Sciatic nerve (tissue), 2 donors: ENCODE data around the gene TMEM109. TPM values are rescaled to one million over a fixed set of nuclear protein-coding genes. Genes with fewer than 3 reads are reported as not detected.
A peak's percentile ranks its signal among the peaks of the same experiment; 100 is the strongest.
"Not testable (repeated sequence)": the region's sequence is repeated elsewhere in the genome, so short reads cannot be mapped to it uniquely, and the experiment has no call there.

Experiments
- ATAC-seq: fragments of 200-7000 bp; cut with Tn5 transposase; one replicate; pipeline ENCODE4 v1.9.1; 2020; ENCODE audit warnings: mild to moderate bottlenecking, moderate library complexity
- DNase-seq: peaks from one replicate; pipeline ENCODE4 v3.0.0-alpha.2; 2020; ENCODE audit warnings: low spot score
- intact Hi-C: fragments of 100-400 bp; cut with DNase I; formaldehyde crosslinking; loops from one replicate; pipeline ENCODE4 v1.14.2; 2022
- total RNA-seq: library from RNA; stranded (reverse); fragmentation: NEBNext Ultra II Directional; extraction: Animal tissue kit (Norgen Biotek cat#: 25700); gene quantifications from one replicate; pipeline ENCODE4 v1.2.1, GENCODE V29; 2021
- donor health status: DM: no; HTN: no; CAD: no.
- donor health status: DM: no; HTN: no; CAD: no.

Gene TMEM109
- total RNA-seq, 1 donor from 2014 or later = 128 TPM

- intact Hi-C loops = no loop called here
- ATAC-seq (no peak), DNase-seq (no peak)
Observed at GRCh38 chr11:60905551-60906113, 8.3 kb upstream of the TMEM109 start.

DNA sequence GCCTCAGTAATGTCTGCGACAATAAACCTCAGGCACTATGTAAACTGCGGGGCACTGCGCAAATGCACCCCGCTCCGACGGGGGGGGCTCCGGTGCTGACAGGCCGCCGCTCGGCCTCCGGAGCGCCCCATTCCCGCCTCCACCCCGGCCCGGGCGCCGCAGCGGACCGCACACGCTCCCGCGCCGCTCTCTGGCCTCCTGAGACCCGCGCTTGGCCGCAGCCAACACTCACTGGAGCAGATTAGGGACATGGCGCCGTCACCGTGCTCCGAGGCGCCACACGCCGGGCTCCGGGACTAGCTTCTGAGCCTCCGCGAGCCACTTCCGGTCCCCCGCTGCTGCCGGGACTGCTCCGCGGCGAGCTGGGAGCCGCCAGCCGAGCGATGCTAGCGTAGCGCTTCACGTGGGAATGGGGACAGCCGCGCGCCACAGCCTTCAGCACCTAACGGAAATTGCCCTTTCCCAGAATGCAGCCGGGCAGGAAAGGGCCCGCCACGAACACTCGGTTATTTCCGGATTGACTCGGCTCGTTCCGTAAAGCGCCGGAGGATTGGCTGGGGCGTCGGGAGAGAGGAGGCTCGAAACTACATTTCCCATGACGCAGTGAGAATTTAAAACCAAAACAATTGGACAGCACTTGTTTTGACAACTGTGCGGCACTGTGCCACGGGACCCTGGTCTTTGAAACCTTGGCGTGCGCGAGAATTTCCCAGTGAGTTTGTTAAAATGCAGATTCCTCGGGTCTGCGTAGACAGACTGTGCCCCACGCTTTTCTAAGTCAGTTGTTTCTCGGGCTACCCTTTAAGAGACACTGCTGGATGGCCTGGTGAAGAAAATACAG is 7.6 kb upstream of the TMEM109 start, which contains the start of gene PRPF19:
Gene PRPF19, minus strand, starts transcription at position 454 of the 841 bp plus-strand sequence. Its CDS starts 203 bp downstream, at position 251.
- DNase-seq (peak; percentile 99), ATAC-seq (peak; percentile 99)
- intact Hi-C loops = no loop called here

GRCh38 chr11:60908803-60909202 is 5.2 kb upstream of the TMEM109 start:
- DNase-seq = no peak
- intact Hi-C loops = no loop called here
- ATAC-seq = no peak

GRCh38 chr11:60909680-60910280 is 4.2 kb upstream of the TMEM109 start:
- ATAC-seq = not testable (repeated sequence)

GRCh38 chr11:60910281-60910687 is 3.7 kb upstream of the TMEM109 start:
- DNase-seq = no peak
- no peak for ATAC-seq
- intact Hi-C loops = no loop called here

More at GRCh38 chr11:60909680-60910280, 4.2 kb upstream of the TMEM109 start:
- intact Hi-C loops, DNase-seq: not testable (repeated sequence)

DNA sequence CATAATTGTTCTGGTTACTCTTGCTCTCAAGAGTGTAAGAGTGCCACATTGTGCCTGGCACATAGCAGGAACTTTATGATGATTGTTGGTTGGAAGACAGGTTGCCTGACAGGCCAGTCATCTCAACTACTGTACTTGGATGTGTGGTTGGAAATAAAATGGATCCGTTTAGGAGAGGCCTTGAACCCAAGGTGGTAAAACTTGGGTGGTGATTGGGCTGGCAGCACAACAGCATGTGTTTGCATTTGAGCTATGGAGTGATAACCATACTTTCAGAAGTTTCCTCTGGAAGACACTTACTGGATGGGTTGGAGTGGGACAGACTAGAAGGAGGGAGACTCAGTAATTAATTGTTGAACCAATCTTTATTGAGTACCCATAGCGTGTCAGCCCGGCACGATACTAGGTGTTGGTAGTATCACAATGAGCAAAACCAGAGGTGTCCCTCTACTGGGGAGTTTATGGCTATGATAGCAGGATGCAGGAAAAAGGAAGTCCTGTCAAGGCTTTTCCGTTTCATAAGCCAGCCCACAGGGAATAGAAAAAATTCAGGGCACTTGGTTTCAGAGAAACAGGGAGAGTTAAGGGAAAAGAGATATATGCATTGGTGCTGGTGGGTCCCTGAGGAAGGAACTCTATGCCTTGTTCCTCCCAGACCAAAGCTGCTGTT is 3.1 kb upstream of the TMEM109 start:
- no peak for DNase-seq
- intact Hi-C loops = no loop called here
- no peak for ATAC-seq

GRCh38 chr11:60912223-60912850 is 1.6 kb upstream of the TMEM109 start:
- ATAC-seq (no peak), DNase-seq (no peak)
- intact Hi-C loops = no loop called here

GRCh38 chr11:60912851-60913528 is 968 bp upstream of the TMEM109 start:
- ATAC-seq (no peak), DNase-seq (no peak)
- intact Hi-C loops = no loop called here

DNA sequence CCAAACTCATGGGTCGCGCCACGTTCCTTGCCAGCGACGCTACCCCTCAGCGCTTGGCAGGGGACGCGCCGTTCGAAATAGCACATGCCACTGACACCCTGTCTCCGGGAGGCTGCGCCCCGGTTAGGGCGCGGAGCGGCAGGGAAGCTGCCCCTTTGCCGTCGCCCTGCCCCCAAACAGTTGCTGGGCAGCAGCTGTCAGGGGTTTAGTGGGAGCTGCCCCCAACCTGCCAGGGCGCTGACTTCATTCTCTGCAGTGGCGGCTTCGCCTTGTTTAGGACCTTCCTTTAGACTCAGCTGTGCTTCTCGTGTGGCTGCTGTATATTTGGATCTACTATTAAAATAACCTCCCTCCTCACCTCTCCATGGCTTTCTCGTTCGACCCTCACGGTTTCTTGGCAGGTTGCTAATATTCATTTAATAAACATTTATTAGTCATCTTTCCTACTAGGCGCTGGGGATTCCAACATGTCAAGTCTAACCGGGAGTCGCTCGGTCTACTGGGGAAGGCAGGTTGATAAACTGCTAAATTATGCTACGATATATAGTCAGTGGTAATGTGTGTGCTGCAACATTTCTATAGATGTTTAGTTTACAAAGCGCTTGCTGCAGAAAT is 782 bp downstream of the TMEM109 start:
- DNase-seq = no peak
- intact Hi-C loops = loop anchor here (5.0 kb wide), 1 partner anchor 1753 kb away; the partner anchor contains the start of genes C11orf98 and CSKMT

GRCh38 chr11:60915248-60915914 is 1.4 kb downstream of the TMEM109 start:
- ATAC-seq (peak; percentile 51), DNase-seq (no peak)
- intact Hi-C loops = loop anchor here (5.0 kb wide), 1 partner anchor 1752 kb away; the partner anchor contains the start of genes C11orf98 and CSKMT

More for the DNA sequence above, 782 bp downstream of the TMEM109 start:
- peak; percentile 38 for ATAC-seq

DNA sequence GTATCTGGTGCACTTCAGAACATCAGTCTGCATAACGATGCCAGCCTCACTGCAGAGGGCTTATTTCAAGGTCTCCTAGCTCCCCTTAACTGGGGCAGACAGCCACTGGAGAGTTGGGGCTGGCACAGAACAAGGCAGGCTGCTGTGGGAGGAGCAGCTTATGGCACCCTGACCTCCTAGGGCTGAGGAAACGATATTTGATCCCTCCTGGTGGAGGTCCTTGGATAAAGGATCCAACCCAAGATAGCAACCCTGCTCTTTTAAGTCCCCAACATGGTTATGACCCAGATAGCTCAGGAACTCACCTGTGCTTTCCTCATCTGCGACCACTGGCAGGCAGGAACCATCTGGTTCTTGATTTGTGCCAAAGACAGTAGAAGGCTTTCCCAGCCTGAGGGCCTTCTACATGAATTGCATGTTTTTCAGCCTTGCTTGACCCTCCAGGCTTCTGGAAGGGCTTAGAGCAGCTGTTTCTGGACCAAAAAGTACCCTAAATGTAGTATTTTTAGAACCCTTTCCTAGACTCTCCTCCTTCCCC is 2.8 kb downstream of the TMEM109 start:
- intact Hi-C loops = loop anchor here (5.0 kb wide), 1 partner anchor 1751 kb away; the partner anchor contains the start of genes C11orf98 and CSKMT
- ATAC-seq (no peak), DNase-seq (no peak)

- DNase-seq = no peak
- intact Hi-C loops = loop anchor here (5.0 kb wide), 1 partner anchor 1750 kb away; the partner anchor contains the start of genes C11orf98 and CSKMT
- ATAC-seq = no peak
Observed at GRCh38 chr11:60917267-60917666, 3.3 kb downstream of the TMEM109 start.

DNA sequence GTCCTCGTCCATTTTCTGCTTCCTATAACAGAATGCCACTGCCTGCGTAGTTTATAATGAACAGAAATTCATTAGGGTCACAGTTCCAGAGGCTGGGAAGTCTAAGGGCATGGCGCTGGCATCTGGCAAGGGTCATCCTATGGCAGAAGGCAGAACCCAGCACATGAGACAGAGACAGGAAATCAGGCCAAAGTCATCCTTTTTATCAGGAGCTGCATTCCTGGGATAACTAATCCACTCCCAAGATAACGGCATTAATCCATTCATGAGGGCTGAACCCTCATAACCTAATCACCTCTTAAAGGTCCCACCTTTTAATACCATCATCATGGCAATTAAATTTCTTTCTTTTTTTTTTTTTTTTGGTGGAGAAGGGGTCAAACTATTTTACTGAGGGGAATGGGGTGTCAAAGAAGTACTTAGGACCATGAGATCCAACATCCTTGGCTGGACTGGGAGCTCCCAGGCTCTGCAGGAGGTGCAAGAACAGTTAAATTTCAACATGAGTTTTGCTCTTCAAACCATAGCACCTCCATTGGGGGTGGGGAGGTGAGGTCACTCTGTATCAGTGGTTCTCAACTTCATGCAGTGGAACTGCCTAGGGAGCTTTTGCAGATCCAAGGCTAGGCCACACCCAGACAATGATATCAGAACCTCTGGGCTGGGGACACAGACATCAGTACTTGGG is 4.4 kb downstream of the TMEM109 start:
- intact Hi-C loops = loop anchor here (5.0 kb wide), 1 partner anchor 1749 kb away; the partner anchor contains the start of genes C11orf98 and CSKMT
- ATAC-seq (no peak), DNase-seq (no peak)

- ATAC-seq (no peak), DNase-seq (no peak)
- intact Hi-C loops = loop anchor here (5.0 kb wide), 1 partner anchor 1748 kb away; the partner anchor contains the start of genes C11orf98 and CSKMT
Observed at GRCh38 chr11:60918939-60919265, 4.9 kb downstream of the TMEM109 start.

DNA sequence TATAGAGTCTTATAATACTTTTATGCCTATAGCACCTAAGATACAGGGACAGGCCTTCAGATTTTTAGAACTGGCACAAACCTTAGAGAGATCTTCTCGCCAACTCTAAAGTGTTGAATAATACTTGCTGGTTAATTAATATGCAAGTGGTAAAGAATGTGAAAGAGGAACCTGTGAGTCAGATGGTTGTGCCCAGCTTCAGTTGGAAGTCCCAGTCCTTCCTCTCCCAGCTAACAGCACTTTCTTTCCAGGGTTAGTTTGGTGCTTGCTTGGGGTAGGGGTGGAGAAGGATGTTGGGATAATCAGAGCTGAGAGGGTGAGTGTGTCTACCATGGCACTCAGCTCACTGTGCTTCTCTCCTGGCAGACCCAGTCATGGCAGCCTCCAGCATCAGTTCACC is 5.4 kb downstream of the TMEM109 start:
- intact Hi-C loops = loop anchor here (5.0 kb wide), 1 partner anchor 1748 kb away; the partner anchor contains the start of genes C11orf98 and CSKMT
- DNase-seq = no peak
- ATAC-seq = no peak

DNA sequence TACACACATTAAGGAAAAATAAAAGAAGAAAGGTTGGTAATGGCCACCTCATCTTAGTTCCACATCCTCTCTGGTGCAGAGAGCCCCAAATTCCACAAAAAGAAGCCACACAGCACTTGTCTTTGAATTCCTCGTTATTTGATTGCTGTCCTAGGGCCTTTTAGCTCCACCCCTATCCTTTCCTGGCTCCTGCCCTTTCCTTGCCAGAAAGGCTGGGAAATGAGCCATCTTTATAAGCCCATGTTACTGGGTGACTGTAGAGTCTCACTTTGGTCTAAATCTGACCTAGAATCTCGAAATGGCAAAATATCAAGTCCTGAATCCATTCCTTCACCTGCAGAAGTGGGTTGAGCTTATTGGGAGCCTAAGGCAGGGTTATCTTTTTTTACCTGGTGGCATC is 6.0 kb downstream of the TMEM109 start:
- intact Hi-C loops = loop anchor here (5.0 kb wide), 1 partner anchor 1747 kb away; the partner anchor contains the start of genes C11orf98 and CSKMT
- ATAC-seq (no peak), DNase-seq (no peak)
